IMR-90 (cell line): ENCODE results near the gene FN3KRP. TPM values are rescaled to one million over a fixed set of nuclear protein-coding genes. Genes with fewer than 3 reads are reported as not detected.
A peak's percentile ranks its signal among the peaks of the same experiment; 100 is the strongest.

ENCODE experiments used
- ATAC-seq: fragments of 200-7000 bp; cut with Tn5 transposase; 2 replicates; pipeline ENCODE4 v1.9.1; 2020; ENCODE audit warnings: low read depth, mild to moderate bottlenecking, moderate library complexity
- BruUV-seq: library from RNA; stranded (reverse); fragments of 400-500 nt; replicated peaks from 2 replicates; lab custom pipeline; 2021; lab: Mats Ljungman, UMichigan
- CTCF ChIA-PET: fragments of 300-600 bp; formaldehyde crosslinking; extraction: SDS; loops from one replicate; lab custom pipeline; 2021; ENCODE audit warnings: antibody characterized with exemption; lab: Yijun Ruan, JAX
- POLR2A ChIA-PET: fragments of 300-600 bp; sonication (Branson Sonifier 250); formaldehyde crosslinking; loops from one replicate; lab custom pipeline; 2022; ENCODE audit warnings: antibody characterized with exemption; ENCODE audit not compliant: unreplicated experiment; lab: Charles Lee
- DNase-seq: peaks from one replicate; pipeline ENCODE4 v3.0.0; 2013
- H2AFZ ChIP-seq: replicated peaks from 2 replicates; pipeline ENCODE3; 2013; ENCODE audit warnings: low read length, mild to moderate bottlenecking; ENCODE audit not compliant: poor library complexity
- H2AK5ac ChIP-seq: 2 replicates; pipeline ENCODE4 v1.6.1; 2013; ENCODE audit warnings: low read depth, low read length, inconsistent platforms
- H2AK9ac ChIP-seq: replicated peaks from 2 replicates; pipeline ENCODE3; 2013; ENCODE audit warnings: mild to moderate bottlenecking, low read depth, low read length, moderate library complexity; ENCODE audit not compliant: poor library complexity
- H2BK120ac ChIP-seq: 2 replicates; pipeline ENCODE4 v1.6.1; 2013; ENCODE audit warnings: low read depth, low read length, inconsistent platforms
- H2BK15ac ChIP-seq: 3 replicates; pipeline ENCODE4 v1.6.1; 2013; ENCODE audit warnings: low read depth, low read length, inconsistent platforms
- H2BK20ac ChIP-seq: 2 replicates; pipeline ENCODE4 v1.6.1; 2013; ENCODE audit warnings: low read depth, mild to moderate bottlenecking, inconsistent platforms, low read length, moderate library complexity
- H2BK5ac ChIP-seq: 2 replicates; pipeline ENCODE4 v1.6.1; 2013; ENCODE audit warnings: mild to moderate bottlenecking, low read depth, low read length, inconsistent platforms; ENCODE audit not compliant: poor library complexity, severe bottlenecking
- H3K14ac ChIP-seq: replicated peaks from 2 replicates; pipeline ENCODE4 v1.6.1; 2013; ENCODE audit warnings: low read depth, low read length, inconsistent platforms
- H3K18ac ChIP-seq: 2 replicates; pipeline ENCODE4 v1.6.1; 2013; ENCODE audit warnings: low read depth, low read length, control low read depth
- H3K23ac ChIP-seq: 2 replicates; pipeline ENCODE4 v1.6.1; 2013; ENCODE audit warnings: low read depth, low read length, inconsistent platforms
- H3K27ac ChIP-seq: 2 replicates; pipeline ENCODE4 v1.5.1; 2013; ENCODE audit warnings: mild to moderate bottlenecking, control low read depth, low read length; ENCODE audit not compliant: insufficient read depth
- H3K27me3 ChIP-seq: 2 replicates; pipeline ENCODE4 v1.6.1; 2013; ENCODE audit warnings: low read length; ENCODE audit not compliant: control insufficient read depth, insufficient read depth
- H3K36me3 ChIP-seq: 2 replicates; pipeline ENCODE4 v1.6.1; 2013; ENCODE audit warnings: low read length, mixed read lengths; ENCODE audit not compliant: control insufficient read depth, insufficient read depth
- H3K4ac ChIP-seq: 2 replicates; pipeline ENCODE4 v1.6.1; 2013; ENCODE audit warnings: low read depth, low read length, inconsistent platforms
- H3K4me1 ChIP-seq: 2 replicates; pipeline ENCODE4 v1.6.1; 2013; ENCODE audit warnings: low read length, mixed read lengths; ENCODE audit not compliant: control insufficient read depth, insufficient read depth
- H3K4me2 ChIP-seq: 2 replicates; pipeline ENCODE4 v1.6.1; 2013; ENCODE audit warnings: low read depth, mild to moderate bottlenecking, control low read depth, low read length, moderate library complexity
- H3K4me3 ChIP-seq: 2 replicates; pipeline ENCODE4 v1.5.1; 2013; ENCODE audit warnings: low read depth, mild to moderate bottlenecking, control low read depth, low read length, moderate library complexity; ENCODE audit not compliant: insufficient read depth
- H3K56ac ChIP-seq: 2 replicates; pipeline ENCODE4 v1.6.1; 2013; ENCODE audit warnings: low read length, inconsistent platforms; ENCODE audit not compliant: insufficient read depth; ENCODE audit errors: extremely low read depth
- H3K79me1 ChIP-seq, 2 experiments: 2 replicates each; pipeline ENCODE4 v1.6.1; 2013; ENCODE audit warnings: low read length in 2 of 2, inconsistent platforms in 1 of 2, low read depth in 1 of 2
- H3K9ac ChIP-seq: 2 replicates; pipeline ENCODE4 v1.6.1; 2013; ENCODE audit warnings: low read depth, low read length, control low read depth
- H3K9me1 ChIP-seq: 2 replicates; pipeline ENCODE4 v1.6.1; 2013; ENCODE audit warnings: low read length, inconsistent platforms; ENCODE audit not compliant: insufficient read depth
- H3K9me3 ChIP-seq: 2 replicates; pipeline ENCODE4 v1.6.1; 2013; ENCODE audit warnings: low read length; ENCODE audit not compliant: control insufficient read depth, insufficient read depth
- H4K20me1 ChIP-seq: 2 replicates; pipeline ENCODE4 v1.6.1; 2013; ENCODE audit warnings: low read length, inconsistent platforms; ENCODE audit not compliant: insufficient read depth
- H4K5ac ChIP-seq: 2 replicates; pipeline ENCODE4 v1.6.1; 2013; ENCODE audit warnings: mild to moderate bottlenecking, low read depth, low read length, control low read depth
- H4K8ac ChIP-seq, 2 experiments: 2 replicates each; pipeline ENCODE4 v1.6.1; 2013; ENCODE audit warnings: low read depth in 2 of 2, low read length in 2 of 2, control low read depth in 1 of 2, inconsistent platforms in 1 of 2
- H4K91ac ChIP-seq: 2 replicates; pipeline ENCODE4 v1.6.1; 2013; ENCODE audit warnings: low read depth, low read length, inconsistent platforms; ENCODE audit not compliant: insufficient read depth
- BHLHE40 ChIP-seq: fragments of 150-350 bp; IDR thresholded peaks from 2 replicates; pipeline ENCODE4 v1.6.1; 2016; ENCODE audit warnings: mild to moderate bottlenecking, low read depth, low read length
- CEBPB ChIP-seq: IDR thresholded peaks from 2 replicates; pipeline ENCODE4 v1.6.1; 2012; ENCODE audit warnings: low read depth, low read length, improper control_type of control experiment
- CHD1 ChIP-seq: IDR thresholded peaks from 2 replicates; pipeline ENCODE4 v1.6.1; 2012; ENCODE audit warnings: low read depth, low read length, improper control_type of control experiment
- ELK1 ChIP-seq: fragments of 150-350 bp; IDR thresholded peaks from 2 replicates; pipeline ENCODE4 v1.6.1; 2016; ENCODE audit warnings: low read depth, mild to moderate bottlenecking, low read length, moderate library complexity, borderline replicate concordance
- FOS ChIP-seq: fragments of 150-350 bp; IDR thresholded peaks from 2 replicates; pipeline ENCODE4 v1.6.1; 2016; ENCODE audit warnings: low read depth, low read length
- MAFK ChIP-seq: IDR thresholded peaks from 2 replicates; pipeline ENCODE4 v1.6.1; 2012; ENCODE audit warnings: low read depth, low read length, improper control_type of control experiment
- MAZ ChIP-seq: IDR thresholded peaks from 2 replicates; pipeline ENCODE4 v1.6.1; 2012; ENCODE audit warnings: low read depth, mild to moderate bottlenecking, low read length, improper control_type of control experiment, moderate library complexity, borderline replicate concordance
- MXI1 ChIP-seq: IDR thresholded peaks from 2 replicates; pipeline ENCODE4 v1.6.1; 2012; ENCODE audit warnings: low read depth, mild to moderate bottlenecking, low read length, moderate library complexity, borderline replicate concordance
- NFE2L2 ChIP-seq: fragments of 150-350 bp; IDR thresholded peaks from 2 replicates; pipeline ENCODE4 v1.6.1; 2016; ENCODE audit warnings: low read depth, mild to moderate bottlenecking, low read length
- POLR2A ChIP-seq: IDR thresholded peaks from 2 replicates; pipeline ENCODE4 v1.6.1; 2012; ENCODE audit warnings: mild to moderate bottlenecking, low read depth, low read length
- RAD21 ChIP-seq: IDR thresholded peaks from 2 replicates; pipeline ENCODE4 v1.6.1; 2012; ENCODE audit warnings: low read length, improper control_type of control experiment
- RCOR1 ChIP-seq: IDR thresholded peaks from 2 replicates; pipeline ENCODE4 v1.6.1; 2012; ENCODE audit warnings: mild to moderate bottlenecking, low read length, improper control_type of control experiment; ENCODE audit not compliant: insufficient replicate concordance
- RFX5 ChIP-seq: IDR thresholded peaks from 2 replicates; pipeline ENCODE4 v1.8.0; 2012; ENCODE audit warnings: low read depth, mild to moderate bottlenecking, low read length, moderate library complexity
- SMC3 ChIP-seq: fragments of 150-350 bp; IDR thresholded peaks from 2 replicates; pipeline ENCODE4 v1.6.1; 2016; ENCODE audit warnings: low read depth, mild to moderate bottlenecking, antibody characterized with exemption, low read length, moderate library complexity
- USF2 ChIP-seq: fragments of 150-350 bp; IDR thresholded peaks from 2 replicates; pipeline ENCODE4 v1.6.1; 2017; ENCODE audit warnings: mild to moderate bottlenecking, antibody characterized with exemption, low read length, low read depth
- WGBS, 2 experiments: methylation state at CpG; one replicate each; pipeline versions ENCODE4 v1.1.5 to v1.1.7; 2013; ENCODE audit warnings: missing lambda C conversion rate in 2 of 2; ENCODE audit not compliant: insufficient read length in 1 of 2; ENCODE audit errors: extremely low coverage in 2 of 2; 5-methylcytosine and 5-hydroxymethylcytosine counted together
- dilution Hi-C: fragments of 300-500 bp; cut with HindIII; formaldehyde crosslinking; loops from one replicate; pipeline ENCODE4 v1.14.3; 2018; ENCODE audit warnings: low sequenced_read_pairs; ENCODE audit not compliant: unreplicated experiment
- in situ Hi-C: fragments of 300-500 bp; cut with MboI; formaldehyde crosslinking; loops from 3 replicates; pipeline ENCODE4 v1.14.3; 2019; ENCODE audit warnings: low sequenced_read_pairs, inconsistent platforms, mixed read lengths
- intact Hi-C: fragments of 100-400 bp; cut with micrococcal nuclease; formaldehyde crosslinking; loops from 2 replicates; pipeline ENCODE4 v1.10.0; 2022
- polyA plus RNA-seq, 3 experiments: library from polyadenylated mRNA; depleted of rRNA; stranded (reverse); fragments of >200 nt; gene quantifications; 2 replicates each; pipeline ENCODE4 v1.2.3, GENCODE V29; 2012; ENCODE audit warnings: low replicate concordance in 1 of 3
- total RNA-seq: library from RNA; depleted of rRNA; stranded (reverse); fragments of >200 nt; gene quantifications from 2 replicates; pipeline ENCODE4 v1.2.3, GENCODE V29; 2012
- TF ChIP-seq, protein P1 (sequence below): conservative IDR thresholded peaks from 2 replicates; pipeline ENCODE4 v1.5.1; 2012; ENCODE audit warnings: mild to moderate bottlenecking, low read depth, low read length, improper control_type of control experiment

Gene FN3KRP
- total and polyA plus RNA-seq, 2 of the 4 experiments (the other 2 are of a cell fraction): 18.6 to 20.3 TPM

DNA sequence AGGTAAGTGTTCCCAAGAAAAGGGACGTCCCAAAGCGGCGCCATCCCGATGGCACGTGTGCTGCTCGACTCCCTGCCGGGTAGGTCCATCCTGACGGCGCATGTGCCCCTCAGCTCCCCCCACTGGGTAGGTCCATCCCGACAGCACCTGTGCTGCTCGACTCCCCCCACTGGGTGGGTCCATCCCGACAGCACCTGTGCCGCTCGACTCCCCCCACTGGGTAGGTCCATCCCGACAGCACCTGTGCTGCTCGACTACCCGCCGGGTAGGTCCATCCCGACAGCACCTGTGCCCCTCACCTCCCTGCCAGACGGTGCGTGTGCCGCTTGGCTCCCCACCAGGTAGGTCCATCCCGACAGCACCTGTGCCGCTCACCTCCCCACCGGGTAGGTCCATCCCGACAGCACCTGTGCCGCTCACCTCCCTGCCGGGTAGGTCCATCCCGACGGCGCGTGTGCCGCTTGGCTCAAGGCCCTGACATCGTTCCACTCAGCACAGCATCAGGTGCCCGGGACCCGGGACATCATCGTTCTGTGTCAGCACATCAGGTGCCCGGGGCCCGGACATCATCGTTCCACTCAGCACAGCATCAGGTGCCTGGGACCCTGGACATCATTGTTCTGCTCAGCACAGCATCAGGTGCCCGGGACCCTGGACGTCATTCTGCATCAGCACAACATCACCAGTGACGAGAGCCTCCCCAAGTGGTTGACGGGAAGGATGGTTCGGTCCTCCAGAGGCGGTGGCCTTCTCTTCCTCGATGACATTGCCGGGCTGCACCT, 13.2 kb downstream of the FN3KRP start:
- BruUV-seq: no TSS peak
- H2AK5ac ChIP-seq: no peak overlapping the region
- no peak overlapping the region for H3K14ac ChIP-seq
- no peak overlapping the region for H2BK5ac ChIP-seq
- no peak overlapping the region for H3K4me2 ChIP-seq
- no peaks in the 10 kb centered on the region for H3K9me1 ChIP-seq
- POLR2A ChIA-PET: no interaction called here
- CTCF ChIA-PET: no interaction called here
- peaks cover 26% of the 10 kb centered on the region for H3K36me3 ChIP-seq
- in situ Hi-C loops: no loop called here
- H2AFZ ChIP-seq: no peak overlapping the region
- ATAC-seq (no peak), DNase-seq (no peak)
- no peak overlapping the region for H3K27ac ChIP-seq
- no peak overlapping the region for H2BK20ac ChIP-seq
- no peaks in the 10 kb centered on the region for H3K27me3 ChIP-seq
- no peak overlapping the region for H3K56ac ChIP-seq
- no peak overlapping the region for H3K18ac ChIP-seq
- no peaks in the 10 kb centered on the region; a peak in 1 of 4 replicates for H3K79me1 ChIP-seq
- H4K20me1 ChIP-seq: no peaks in the 10 kb centered on the region
- no peak overlapping the region for H3K9ac ChIP-seq
- H2BK120ac ChIP-seq: no peak overlapping the region
- H3K4me3 ChIP-seq: no peak overlapping the region
- peak overlapping the region; percentile 55 for H2AK9ac ChIP-seq
- H3K4me1 ChIP-seq: no peaks in the 10 kb centered on the region
- no peak overlapping the region for H4K91ac ChIP-seq
- H4K8ac ChIP-seq: no peak overlapping the region
- WGBS, 2 experiments: 89% methylated on average over 34 of the region's 48 CpGs; no CpG with 5 or more reads in 1 of the 2 experiments
- H3K23ac ChIP-seq: no peak overlapping the region
- H4K5ac ChIP-seq: no peak overlapping the region
- H3K9me3 ChIP-seq: peaks cover 8% of the 10 kb centered on the region
- H2BK15ac ChIP-seq: no peak overlapping the region
- dilution Hi-C loops: no loop called here
- intact Hi-C loops: no loop called here
- no peak for TF ChIP-seq RAD21
- no peak for TF ChIP-seq BHLHE40
- TF ChIP-seq MXI1: no peak
- no peak for TF ChIP-seq POLR2A
- no peak for TF ChIP-seq RFX5
- TF ChIP-seq, protein P1, sequence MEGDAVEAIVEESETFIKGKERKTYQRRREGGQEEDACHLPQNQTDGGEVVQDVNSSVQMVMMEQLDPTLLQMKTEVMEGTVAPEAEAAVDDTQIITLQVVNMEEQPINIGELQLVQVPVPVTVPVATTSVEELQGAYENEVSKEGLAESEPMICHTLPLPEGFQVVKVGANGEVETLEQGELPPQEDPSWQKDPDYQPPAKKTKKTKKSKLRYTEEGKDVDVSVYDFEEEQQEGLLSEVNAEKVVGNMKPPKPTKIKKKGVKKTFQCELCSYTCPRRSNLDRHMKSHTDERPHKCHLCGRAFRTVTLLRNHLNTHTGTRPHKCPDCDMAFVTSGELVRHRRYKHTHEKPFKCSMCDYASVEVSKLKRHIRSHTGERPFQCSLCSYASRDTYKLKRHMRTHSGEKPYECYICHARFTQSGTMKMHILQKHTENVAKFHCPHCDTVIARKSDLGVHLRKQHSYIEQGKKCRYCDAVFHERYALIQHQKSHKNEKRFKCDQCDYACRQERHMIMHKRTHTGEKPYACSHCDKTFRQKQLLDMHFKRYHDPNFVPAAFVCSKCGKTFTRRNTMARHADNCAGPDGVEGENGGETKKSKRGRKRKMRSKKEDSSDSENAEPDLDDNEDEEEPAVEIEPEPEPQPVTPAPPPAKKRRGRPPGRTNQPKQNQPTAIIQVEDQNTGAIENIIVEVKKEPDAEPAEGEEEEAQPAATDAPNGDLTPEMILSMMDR: no peak
- no peak for TF ChIP-seq SMC3
- no peak for TF ChIP-seq NFE2L2
- no peak for TF ChIP-seq MAZ
- TF ChIP-seq CHD1: no peak
- no peak for TF ChIP-seq RCOR1
- no peak for TF ChIP-seq CEBPB
- no peak for TF ChIP-seq FOS
- TF ChIP-seq MAFK: no peak
- no peak for TF ChIP-seq ELK1
- no peak for TF ChIP-seq USF2
- no peak overlapping the region for H3K4ac ChIP-seq
